IPS-NIHi11 (cell line): ENCODE data around the gene CDC42BPA.
"Not testable (repeated sequence)": the region's sequence is repeated elsewhere in the genome, so short reads cannot be mapped to it uniquely, and the experiment has no call there.

Experiments
- DNase-seq: peaks from one replicate; pipeline ENCODE4 v3.0.0; 2012; ENCODE audit warnings: mixed read lengths, low spot score

CDC42BPA gene

DNA sequence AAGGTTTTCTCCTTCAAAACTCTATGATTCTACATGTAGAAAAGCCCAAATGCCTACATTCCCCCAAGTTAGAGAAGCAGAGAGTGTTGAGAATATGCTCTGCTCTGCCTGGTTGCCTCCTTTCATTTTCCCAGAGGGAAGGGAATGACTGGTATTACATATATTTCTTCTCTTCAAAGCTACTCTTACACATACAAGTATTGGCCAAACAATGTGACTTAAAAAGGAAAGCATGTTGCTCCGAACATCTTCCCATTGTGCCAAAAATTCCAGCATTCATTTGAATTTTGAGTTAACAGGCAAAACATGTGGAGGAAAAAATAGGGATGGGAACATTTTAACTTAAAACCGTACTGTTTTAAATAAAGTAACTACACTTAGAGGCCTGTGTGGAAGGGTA, 253.0 kb downstream of the CDC42BPA start:
- no peak for DNase-seq

DNA sequence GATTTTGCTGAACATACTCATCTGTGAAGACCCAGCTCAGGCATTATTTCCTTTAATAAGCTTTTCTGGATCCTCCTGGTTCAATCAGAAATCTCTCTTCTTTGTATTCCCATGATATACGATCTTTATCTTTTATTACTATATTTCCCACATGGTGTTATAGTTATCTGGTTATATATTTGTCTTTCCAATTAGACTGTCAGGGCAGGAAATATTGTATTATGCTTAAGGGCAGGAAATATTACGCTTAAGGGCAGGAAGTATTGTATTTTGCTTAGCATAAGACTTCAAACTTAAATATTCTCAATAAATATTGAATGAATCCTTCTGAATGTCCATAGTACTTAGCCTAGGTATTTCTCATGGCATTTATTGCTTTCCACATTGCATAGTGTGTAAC, 256.0 kb downstream of the CDC42BPA start:
- DNase-seq = no peak

DNA sequence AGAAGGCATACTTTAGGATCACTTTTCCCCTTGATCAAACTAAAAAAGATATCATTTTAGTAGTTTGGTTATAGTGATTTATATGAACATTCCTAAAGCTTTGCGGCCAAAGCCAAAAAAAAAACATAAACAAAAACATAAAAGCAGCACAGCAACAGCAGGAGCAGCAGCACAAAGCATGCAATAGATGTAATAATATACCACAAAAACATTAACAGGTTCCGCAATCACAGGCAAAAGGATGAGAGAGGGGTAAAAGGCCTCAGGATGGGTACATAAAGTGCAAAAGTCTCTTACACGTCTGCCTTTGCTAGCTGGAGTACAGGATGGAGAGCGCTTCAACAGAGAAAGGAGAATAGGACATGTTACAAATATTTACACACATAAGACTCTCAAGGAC, 259.2 kb downstream of the CDC42BPA start:
- no peak for DNase-seq

DNA sequence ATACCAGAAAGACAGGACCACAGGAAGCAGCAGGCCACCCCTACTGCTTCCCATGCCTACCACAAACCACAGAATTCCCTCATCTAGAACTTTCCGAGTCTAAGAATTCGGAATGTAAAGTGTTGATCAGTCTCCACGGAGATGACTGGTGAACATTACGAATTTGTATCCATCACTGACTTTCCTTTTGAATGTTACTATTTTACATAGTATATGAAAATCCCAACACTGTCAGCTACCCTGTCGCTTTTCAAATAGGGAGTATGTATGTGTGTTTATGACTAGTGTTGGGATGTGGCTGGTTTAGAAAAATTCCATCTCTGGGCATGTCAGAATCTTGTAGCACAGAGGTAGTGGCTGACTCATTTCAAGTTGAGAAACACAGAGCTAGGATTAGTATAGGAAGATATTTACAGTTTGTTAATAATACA, 260.0 kb downstream of the CDC42BPA start:
- DNase-seq = no peak

DNA sequence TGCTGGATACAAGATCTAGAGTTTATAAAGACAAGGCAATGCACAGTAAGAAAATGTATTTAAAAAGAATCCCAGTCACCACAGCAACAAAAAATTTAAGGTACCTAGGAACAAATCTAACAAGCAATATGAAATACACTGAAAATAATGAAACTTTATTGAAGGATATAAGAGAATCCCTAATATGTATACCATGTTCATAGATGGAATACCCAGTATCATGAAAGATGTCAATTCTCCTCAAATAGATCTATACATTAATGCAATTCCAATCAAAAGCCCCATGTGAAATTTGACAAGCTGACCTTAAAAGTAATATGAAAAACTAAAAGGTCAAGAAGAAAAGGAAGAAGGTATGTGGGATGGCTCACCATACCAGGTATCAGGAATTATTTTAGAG, 269.0 kb downstream of the CDC42BPA start:
- no peak for DNase-seq

DNA sequence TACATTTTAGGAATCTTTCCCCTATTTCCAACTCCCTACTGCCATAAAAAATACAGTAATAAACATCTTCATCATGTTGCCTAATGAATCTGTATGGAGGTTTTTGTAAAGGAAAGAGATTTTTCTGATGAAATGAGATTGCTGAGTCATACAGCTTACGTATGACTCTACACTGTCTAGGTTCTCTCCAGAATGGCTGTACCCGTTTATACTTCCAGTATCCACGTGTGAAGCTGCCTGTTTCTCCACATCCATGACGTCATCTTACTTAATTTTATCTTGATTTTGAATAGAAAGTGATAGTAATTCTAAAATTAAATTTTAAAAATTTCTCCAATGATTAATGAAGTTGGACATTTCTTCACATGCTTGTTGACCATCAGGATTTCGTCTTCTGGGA, 274.5 kb downstream of the CDC42BPA start:
- DNase-seq = no peak

DNA sequence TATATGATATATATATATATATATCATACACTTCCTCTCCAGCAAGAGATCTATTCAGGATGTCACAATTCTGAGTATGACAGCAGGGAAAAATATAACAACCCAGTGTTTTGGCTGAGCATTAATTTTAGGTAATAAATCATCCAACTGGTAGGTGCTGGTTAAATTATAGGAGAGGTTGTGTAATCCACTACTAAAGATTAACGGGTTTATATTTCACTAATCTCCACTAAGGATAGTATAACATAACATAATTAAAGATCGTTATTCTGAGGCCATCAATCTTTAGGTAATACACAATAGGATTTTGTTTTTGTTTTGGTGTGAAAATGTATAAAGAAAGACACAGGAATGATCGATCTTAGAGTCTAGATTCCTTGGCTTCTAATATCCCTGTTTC, 276.0 kb downstream of the CDC42BPA start:
- no peak for DNase-seq

DNA sequence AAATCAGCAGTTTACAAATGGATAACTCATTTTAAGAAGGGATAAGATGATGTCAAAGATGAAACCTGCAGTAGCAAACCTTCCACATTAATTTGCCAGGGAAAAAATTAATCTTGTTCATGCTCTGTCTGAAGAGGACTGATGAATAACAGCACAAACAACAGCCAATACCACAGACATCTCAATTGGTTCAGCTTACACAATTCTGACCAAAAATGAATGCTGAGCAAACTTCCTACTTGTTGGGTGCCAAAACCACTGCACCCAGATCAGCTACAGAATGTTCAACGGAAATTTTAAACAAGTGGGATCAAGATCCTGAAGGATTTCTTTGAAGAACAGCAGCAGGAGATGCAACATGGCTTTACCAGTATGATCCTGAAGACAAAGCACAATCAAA, 279.9 kb downstream of the CDC42BPA start:
- DNase-seq = no peak

DNA sequence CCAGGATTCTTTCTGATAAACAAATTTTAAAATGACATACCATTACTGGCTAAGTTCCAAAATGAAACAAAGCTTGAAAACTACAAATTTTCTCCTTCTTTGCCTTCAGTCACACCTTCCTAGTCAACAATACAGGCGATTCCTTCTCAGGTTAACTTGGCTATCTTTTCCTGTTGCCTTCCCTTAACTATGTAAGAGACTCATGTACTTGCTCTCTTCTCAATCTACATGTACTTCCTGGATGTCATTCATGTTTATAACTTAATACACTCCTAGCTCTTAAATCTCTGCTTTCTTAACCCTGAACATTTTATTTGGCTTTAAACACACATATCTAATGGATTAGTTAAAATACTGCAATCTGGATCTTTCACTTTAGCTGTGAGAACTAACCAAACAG, 281.2 kb downstream of the CDC42BPA start:
- no peak for DNase-seq

DNA sequence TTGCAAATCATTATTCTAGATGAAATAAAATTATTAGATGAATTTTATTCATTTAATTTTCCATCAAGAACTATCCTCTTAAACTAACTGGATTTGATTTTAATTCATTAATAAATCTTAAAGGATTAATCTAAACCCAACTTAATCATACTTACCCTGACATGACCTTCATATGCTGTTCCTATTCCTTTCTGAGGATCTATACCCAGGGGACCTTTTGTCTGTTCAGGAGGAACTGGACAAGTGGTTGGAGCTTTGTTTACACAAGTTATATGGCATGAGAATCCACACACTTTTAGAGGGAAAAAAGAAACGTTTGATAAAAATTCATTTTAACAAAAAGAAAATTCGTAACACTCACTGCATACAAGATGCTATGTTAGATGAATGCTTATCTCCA, 283.0 kb downstream of the CDC42BPA start:
- DNase-seq = no peak

DNA sequence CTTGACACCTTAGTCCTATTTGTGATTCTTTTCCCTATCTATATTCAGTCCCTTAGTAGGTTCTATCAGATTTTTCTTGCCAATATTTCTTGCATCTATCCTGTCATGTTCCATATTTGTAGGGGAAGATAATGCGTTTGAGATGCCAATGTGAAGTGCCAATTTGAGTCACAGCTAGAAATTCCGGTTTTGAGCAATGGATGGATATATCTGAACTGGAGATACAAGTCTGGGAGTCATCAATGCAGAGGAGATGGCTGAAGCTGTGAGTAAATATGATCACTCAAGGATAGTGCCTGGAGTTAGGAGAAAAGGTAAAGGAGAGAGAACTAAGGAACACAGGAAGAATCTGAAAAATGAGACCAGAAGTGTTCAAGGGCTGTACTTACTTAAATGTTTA, 284.4 kb downstream of the CDC42BPA start:
- DNase-seq = no peak

DNA sequence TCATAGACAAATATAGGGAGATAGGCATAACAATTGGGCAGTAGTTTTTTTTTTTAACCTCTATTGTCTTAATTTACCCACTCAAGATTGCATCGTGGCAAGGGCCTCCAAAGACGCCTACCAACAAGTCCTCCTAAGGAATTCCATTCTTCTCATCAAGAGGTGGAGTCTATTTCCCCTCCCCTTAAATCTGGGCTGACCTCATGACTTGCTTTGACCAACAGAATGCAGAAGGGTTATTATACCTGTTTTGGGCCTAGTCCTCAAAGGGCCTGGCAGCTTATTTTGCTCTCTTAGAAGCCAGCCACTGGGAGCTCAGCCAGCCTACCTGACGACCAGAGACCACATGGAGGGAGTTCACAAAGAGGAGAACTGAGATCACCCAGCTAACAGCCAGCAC, 285.9 kb downstream of the CDC42BPA start:
- peak; percentile 10 for DNase-seq

DNA sequence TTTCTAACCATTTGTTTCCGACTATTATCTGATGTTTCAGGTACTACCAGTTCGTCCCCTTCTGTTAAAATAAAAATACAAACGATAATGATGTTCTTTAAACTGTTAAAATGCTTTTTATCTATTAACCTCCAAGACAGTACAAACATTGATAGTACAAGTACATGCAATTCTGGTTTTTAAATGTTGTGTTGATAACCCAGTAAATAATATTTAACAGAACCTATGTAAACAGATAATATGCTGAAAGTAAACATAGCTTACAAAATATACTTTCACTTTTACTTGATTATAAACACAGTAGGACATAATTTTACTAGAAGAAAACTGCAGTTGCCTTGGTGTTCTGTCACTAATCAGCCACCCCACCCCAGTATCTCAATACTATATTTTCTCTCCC, 301.3 kb downstream of the CDC42BPA start:
- DNase-seq = no peak

DNA sequence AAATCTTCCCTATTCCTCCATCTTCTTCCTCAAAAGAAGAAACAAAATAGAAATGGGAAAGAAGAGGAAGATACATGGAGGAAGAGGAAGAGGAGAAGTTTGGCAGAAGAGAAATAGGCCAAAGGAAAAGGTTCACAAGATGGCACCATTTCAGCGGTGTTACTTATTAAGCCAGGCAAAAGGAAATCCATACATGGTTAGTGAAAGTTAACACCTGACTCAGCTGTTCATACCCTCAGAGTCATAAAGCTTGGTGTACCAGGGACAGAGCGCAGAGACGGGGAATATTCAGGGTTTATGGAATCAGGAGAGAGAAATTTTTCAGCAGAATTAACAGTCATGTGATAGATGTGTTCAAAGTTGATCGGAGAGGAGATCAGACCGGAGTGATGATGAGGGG, 307.6 kb downstream of the CDC42BPA start:
- no peak for DNase-seq

DNA sequence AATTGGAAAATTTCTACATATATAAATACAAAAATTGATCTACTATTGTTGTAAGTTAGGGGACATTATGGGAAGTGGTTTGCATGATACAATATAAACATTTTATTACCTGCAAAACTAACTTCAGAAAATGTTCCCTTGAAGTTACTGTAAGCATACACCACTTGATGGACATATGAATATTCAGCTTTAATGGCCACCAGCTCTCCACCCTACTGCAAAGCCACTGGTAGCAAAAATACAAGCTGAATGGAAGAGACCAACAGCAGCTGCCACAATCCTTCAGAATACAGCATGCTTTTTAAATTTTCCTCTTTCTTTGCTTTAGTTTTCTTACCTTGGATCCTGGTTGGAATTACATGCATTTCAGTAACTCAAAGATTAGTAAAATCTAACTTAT, 308.4 kb downstream of the CDC42BPA start:
- no peak for DNase-seq

DNA sequence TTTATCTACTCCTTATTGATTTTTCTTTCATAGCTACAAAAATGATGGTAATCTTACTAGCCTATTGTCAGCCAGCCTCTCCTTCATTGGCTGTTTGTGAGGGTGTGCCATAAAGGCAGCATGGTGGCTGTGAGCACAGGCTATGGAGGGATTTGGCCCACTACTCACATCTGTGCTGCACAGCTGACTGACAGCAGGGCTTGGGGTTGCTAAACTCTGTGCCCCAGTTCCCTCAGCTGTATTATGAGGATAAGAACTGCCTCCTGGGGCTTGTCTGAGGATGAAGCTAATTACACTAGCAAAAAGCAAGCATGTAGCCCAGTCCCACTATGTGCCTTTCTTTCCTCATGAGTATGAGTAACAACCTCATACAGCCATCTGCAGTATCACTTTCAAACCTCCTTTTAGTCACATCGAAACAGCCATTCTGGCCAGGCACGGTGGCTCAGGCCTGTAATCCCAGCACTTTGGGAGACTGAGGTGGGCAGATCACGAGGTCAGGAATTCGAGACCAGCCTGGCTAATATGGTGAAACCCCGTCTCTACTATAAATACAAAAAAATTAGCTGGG, 312.0 kb downstream of the CDC42BPA start:
- DNase-seq = no peak

DNA sequence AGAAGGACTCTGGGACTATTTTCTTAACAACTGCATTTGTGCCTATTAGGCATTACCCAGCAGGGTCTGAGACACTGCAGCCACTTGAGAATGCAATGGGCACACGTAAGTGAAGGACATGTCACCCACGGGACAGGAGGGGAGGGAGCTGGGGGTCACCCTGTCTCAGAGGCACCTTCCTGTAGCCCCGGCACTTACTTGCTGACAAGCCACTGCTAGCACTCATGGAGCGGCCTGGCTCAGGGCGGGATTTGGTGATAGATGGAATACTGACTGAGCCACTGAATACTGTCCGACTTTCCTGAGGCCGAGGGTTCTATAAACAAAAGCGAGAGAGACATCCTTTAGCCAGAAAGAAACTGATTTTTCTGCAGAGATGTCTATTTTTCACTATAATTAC, 313.5 kb downstream of the CDC42BPA start:
- no peak for DNase-seq

DNA sequence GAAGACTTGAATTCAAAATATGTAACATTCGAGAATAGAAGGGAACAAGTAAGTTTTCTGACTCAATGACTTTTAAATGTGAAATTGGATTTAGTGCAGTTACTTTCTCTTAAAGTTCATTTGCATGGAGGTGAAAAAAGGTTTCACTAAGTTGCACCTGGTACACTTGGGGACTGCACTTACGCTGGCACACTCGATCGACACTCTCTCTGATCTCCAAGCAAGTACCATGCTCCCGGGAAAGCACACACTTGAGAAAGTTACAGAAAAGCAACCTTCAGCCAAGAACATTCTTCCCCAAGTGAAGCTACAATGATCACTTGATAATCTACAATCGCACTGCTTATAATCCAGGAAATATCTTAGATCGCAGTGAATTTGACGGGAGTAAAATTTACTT, 315.1 kb downstream of the CDC42BPA start:
- DNase-seq = no peak

DNA sequence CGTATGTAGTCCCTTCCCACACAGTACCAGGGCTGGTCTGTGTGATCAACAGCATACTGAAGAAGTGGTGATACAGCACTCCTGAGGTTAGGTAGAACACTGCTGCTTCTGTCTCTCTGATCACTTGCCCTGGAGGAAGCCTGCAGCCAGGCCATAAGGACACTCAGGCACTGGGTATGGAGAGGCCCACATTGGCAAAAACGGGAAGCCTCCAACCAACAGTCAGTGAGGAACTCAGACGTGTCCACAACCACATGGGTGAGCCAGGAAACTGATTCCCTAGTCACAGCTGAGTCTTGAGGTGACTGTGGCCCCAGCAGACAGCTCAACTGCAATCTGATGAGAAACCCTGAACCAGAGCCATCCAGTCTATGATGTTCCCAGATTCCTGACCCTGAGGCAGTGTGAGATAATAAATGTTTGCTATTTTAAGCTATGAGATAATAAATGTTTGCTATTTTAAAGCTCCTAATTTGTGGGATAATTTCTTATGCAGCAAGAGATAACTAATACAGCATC, 315.7 kb downstream of the CDC42BPA start:
- no peak for DNase-seq

DNA sequence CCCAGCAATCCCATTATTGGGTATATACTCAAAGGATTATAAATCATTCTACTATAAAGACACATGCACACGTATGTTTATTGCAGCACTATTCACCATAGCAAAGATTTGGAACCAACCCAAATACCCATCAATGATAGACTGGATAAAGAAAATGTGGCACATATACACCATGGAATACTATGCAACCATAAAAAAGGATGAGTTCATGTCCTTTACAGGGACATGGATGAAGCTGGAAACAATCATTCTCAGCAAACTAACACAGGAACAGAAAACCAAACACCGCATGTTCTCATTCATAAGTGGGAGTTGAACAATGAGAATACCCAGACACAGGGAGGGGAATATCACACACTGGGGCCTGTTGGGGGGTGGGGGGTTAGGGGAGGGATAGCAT, 318.7 kb downstream of the CDC42BPA start:
- not testable (repeated sequence) for DNase-seq

DNA sequence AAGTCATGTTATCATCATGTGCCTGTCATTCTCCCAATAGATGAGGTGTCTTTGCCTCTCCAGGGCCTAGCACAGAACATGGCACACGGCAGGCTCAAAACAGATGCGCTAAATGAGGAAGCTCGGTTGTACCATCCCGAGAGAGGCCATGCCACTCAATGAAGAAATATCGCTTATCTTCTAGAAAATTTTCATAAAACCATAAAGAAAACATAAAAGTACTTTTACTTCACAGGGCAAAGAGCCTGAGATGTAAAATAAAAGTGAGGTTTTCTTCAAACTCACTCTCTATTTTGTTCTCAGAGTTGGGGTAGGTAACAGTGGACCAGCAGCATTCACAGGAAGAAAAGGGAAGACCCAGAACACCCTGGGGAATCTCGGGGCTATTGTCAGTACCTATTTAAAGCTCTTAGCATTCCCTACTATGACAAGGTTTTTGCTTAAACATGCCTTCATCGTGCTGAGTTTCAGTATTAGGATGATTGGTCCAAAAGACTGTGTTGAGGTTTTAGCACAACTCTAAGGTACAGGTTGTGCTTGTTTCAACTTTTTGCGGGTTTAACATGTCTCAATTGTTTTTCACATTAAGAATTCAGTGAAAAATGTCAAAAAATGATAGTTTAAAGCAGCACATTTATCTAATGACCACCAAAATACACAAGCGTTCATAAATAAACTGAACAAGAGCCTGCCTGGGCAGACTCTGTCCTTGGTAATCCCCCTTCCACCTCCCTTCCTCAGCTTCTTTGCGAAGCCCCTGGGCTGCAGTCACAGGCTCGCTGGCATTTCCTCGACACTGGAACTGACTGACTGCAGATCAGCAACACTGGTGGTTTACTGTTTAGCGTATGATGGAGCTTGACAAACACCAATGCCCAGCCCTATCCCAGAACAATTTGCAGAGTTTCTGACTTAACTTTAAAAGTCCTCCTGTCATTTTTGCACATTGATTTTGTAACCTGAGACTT, 322.6 kb downstream of the CDC42BPA start:
- DNase-seq = no peak

DNA sequence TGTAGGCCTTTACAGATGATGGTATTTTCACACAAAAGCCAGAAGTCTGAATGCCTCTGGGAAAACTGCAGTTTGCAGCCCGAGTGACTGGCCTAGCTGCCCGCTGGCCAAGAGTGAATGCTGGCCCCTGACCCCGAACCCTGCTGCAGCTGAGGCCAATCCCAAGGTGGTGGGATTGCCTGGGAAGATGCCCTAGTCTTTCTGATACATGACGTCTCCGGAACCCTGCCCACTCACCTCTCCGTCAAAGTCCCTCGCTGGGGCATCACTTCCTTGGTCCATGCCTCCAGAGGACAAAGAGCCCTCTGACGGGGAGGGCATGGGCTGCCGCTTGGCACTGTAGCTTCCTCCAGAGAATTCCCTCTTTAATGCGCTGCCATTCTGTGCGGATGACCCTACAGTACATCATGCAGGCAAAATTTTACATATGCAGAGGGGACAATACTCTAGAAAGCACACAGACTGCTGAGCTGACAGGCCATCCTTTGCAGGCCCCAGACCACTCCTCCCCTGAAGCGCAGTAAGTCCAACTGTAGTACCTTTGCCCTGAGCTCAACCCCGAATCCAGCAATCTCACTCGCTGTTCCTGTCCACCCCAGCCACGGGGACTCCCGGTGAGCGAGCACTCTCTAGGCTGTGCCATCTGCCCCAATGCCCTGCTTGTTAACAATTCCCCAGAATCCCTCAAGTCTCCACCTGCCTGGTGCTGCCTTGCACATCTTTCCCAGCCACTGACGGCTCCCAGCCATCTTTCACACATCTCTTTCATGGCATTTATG, 323.5 kb downstream of the CDC42BPA start:
- no peak for DNase-seq
